Iris pigment epithelial cell (primary cell): ENCODE data around the gene ARL6IP5.
A peak's percentile ranks its signal among the peaks of the same experiment; 100 is the strongest.

Experiments
- DNase-seq: peaks from one replicate; pipeline ENCODE4 v3.0.0-alpha.2; 2011; ENCODE audit warnings: low read depth

Gene ARL6IP5

GRCh38 chr3:69116897-69117296 is 32.2 kb downstream of the ARL6IP5 start:
- no peak for DNase-seq

- DNase-seq = no peak
These were observed 33.8 kb downstream of the ARL6IP5 start for GRCh38 chr3:69118555-69118954.

- DNase-seq = no peak
These were observed 34.4 kb downstream of the ARL6IP5 start for GRCh38 chr3:69119138-69119537.

- no peak for DNase-seq
These were observed 34.9 kb downstream of the ARL6IP5 start for GRCh38 chr3:69119681-69120080.

GRCh38 chr3:69120879-69121464 is 36.2 kb downstream of the ARL6IP5 start:
- DNase-seq = peak; percentile 79

- no peak for DNase-seq
These were observed 36.8 kb downstream of the ARL6IP5 start for GRCh38 chr3:69121513-69121912.

GRCh38 chr3:69121950-69122349 is 37.2 kb downstream of the ARL6IP5 start:
- DNase-seq = no peak

GRCh38 chr3:69122403-69122802 is 37.7 kb downstream of the ARL6IP5 start, which contains the start of gene LMOD3:
TSS of gene LMOD3 (minus strand) at chr3:69122595. CDS start at chr3:69122386, 209 bp downstream.
- DNase-seq = no peak

GRCh38 chr3:69126216-69126615 is 41.5 kb downstream of the ARL6IP5 start:
- no peak for DNase-seq

- no peak for DNase-seq
These were observed 42.3 kb downstream of the ARL6IP5 start for GRCh38 chr3:69126999-69127398.

GRCh38 chr3:69128509-69128908 is 43.8 kb downstream of the ARL6IP5 start:
- DNase-seq = no peak

- no peak for DNase-seq
These were observed 44.8 kb downstream of the ARL6IP5 start for GRCh38 chr3:69129531-69129930.

- DNase-seq = no peak
These were observed 46.0 kb downstream of the ARL6IP5 start for GRCh38 chr3:69130689-69131088.

- DNase-seq = peak; percentile 65
These were observed 52.3 kb downstream of the ARL6IP5 start for GRCh38 chr3:69137005-69137404.

- DNase-seq = no peak
These were observed 52.7 kb downstream of the ARL6IP5 start for GRCh38 chr3:69137412-69137811.

- no peak for DNase-seq
These were observed 56.6 kb downstream of the ARL6IP5 start for GRCh38 chr3:69141313-69141712.

GRCh38 chr3:69142090-69142489 is 57.4 kb downstream of the ARL6IP5 start:
- peak; percentile 93 for DNase-seq

- DNase-seq = peak; percentile 52
These were observed 58.2 kb downstream of the ARL6IP5 start for GRCh38 chr3:69142797-69143454.

- peak; percentile 56 for DNase-seq
These were observed 58.9 kb downstream of the ARL6IP5 start for GRCh38 chr3:69143612-69144011.

- no peak for DNase-seq
These were observed 60.0 kb downstream of the ARL6IP5 start for GRCh38 chr3:69144631-69145245.

GRCh38 chr3:69145688-69146087 is 61.0 kb downstream of the ARL6IP5 start:
- DNase-seq = no peak

GRCh38 chr3:69149586-69149985 is 64.8 kb downstream of the ARL6IP5 start:
- no peak for DNase-seq
